Left cardiac atrium (tissue), 4 donors: ENCODE measurements around the gene SCART1. TPM values are rescaled to one million over a fixed set of nuclear protein-coding genes. Genes with fewer than 3 reads are reported as not detected.
"Not testable (repeated sequence)": the region's sequence is repeated elsewhere in the genome, so short reads cannot be mapped to it uniquely, and the experiment has no call there.

Experiments used
- ATAC-seq, 2 donors: fragments of 200-7000 bp; cut with Tn5 transposase; one replicate each; pipeline ENCODE4 v1.9.1; 2020; ENCODE audit warnings: mild to moderate bottlenecking in 2 of 2, moderate library complexity in 2 of 2
- DNase-seq: peaks from one replicate; pipeline ENCODE4 v3.0.0-alpha.2; 2020
- intact Hi-C, 2 donors: fragments of 100-400 bp; cut with DNase I; formaldehyde crosslinking; loops; one replicate each; pipeline versions ENCODE4 v1.14.1 to v1.15.1; 2022 to 2023
- total RNA-seq, 2 donors: library from RNA; stranded (reverse); fragmentation: NEBNext Ultra II Directional; extraction: Animal tissue kit (Norgen Biotek cat#: 25700); gene quantifications; one replicate each; pipeline ENCODE4 v1.2.1, GENCODE V29; 2021
- donor health status: DM: no; HTN: yes; CAD: no.
- donor health status: DM: no; HTN: yes; CAD: no; lungs with severe emphysema.
- donor health status: DM: yes; HTN: yes; CAD: no.
- donor health status: Dilated cardiomyopathy.

SCART1 gene
- total RNA-seq, 2 donors from 2014 or later, result 0.27 to 0.94 TPM

- DNase-seq (no peak), ATAC-seq (no peak)
- intact Hi-C loops, result no loop called here
Measured at GRCh38 chr10:133465950-133466474, 12.3 kb downstream of the SCART1 start.

GRCh38 chr10:133466683-133467275 lies 13.0 kb downstream of the SCART1 start:
- intact Hi-C loops, result no loop called here
- ATAC-seq (no peak), DNase-seq (no peak)

GRCh38 chr10:133467286-133467911 lies 13.7 kb downstream of the SCART1 start:
- no peak for ATAC-seq
- intact Hi-C loops, result no loop called here
- DNase-seq, result no peak

GRCh38 chr10:133469205-133469604 lies 15.5 kb downstream of the SCART1 start:
- ATAC-seq, DNase-seq, intact Hi-C loops: not testable (repeated sequence)

- intact Hi-C loops, result no loop called here
- DNase-seq, result no peak
- no peak for ATAC-seq
Measured at GRCh38 chr10:133471300-133472109, 17.8 kb downstream of the SCART1 start.

- ATAC-seq (no peak), DNase-seq (no peak)
- intact Hi-C loops, result no loop called here
Measured at GRCh38 chr10:133473270-133473669, 19.5 kb downstream of the SCART1 start.

- intact Hi-C loops, result no loop called here
- no peak for ATAC-seq
- DNase-seq, result no peak
Measured at GRCh38 chr10:133474027-133474426, 20.3 kb downstream of the SCART1 start.

- no peak for ATAC-seq
Measured at GRCh38 chr10:133474665-133475424, 21.1 kb downstream of the SCART1 start.

GRCh38 chr10:133475425-133475734 lies 21.6 kb downstream of the SCART1 start:
- DNase-seq (no peak), ATAC-seq (no peak)
- intact Hi-C loops, result no loop called here

More at GRCh38 chr10:133474665-133475424, 21.1 kb downstream of the SCART1 start:
- no peak for DNase-seq
- intact Hi-C loops, result no loop called here

GRCh38 chr10:133475821-133476640 lies 22.3 kb downstream of the SCART1 start:
- no peak for DNase-seq
- no peak for ATAC-seq
- intact Hi-C loops, result no loop called here

- intact Hi-C loops, result no loop called here
- ATAC-seq, result no peak
Measured at GRCh38 chr10:133476641-133476990, 22.9 kb downstream of the SCART1 start.

GRCh38 chr10:133481086-133481643 lies 27.4 kb downstream of the SCART1 start:
- ATAC-seq (no peak), DNase-seq (no peak)
- intact Hi-C loops, result no loop called here

More at GRCh38 chr10:133476641-133476990, 22.9 kb downstream of the SCART1 start:
- no peak for DNase-seq

GRCh38 chr10:133481657-133482056 lies 27.9 kb downstream of the SCART1 start:
- intact Hi-C loops, result no loop called here
- ATAC-seq (no peak), DNase-seq (no peak)

- DNase-seq (no peak), ATAC-seq (no peak)
- intact Hi-C loops, result no loop called here
Measured at GRCh38 chr10:133484818-133485217, 31.1 kb downstream of the SCART1 start.

GRCh38 chr10:133487085-133487484 lies 33.3 kb downstream of the SCART1 start:
- intact Hi-C loops, result no loop called here
- DNase-seq (no peak), ATAC-seq (no peak)

- no peak for ATAC-seq
- intact Hi-C loops, result no loop called here
- DNase-seq, result no peak
Measured at GRCh38 chr10:133488354-133488753, 34.6 kb downstream of the SCART1 start.

- no peak for ATAC-seq
- DNase-seq, result no peak
- intact Hi-C loops, result no loop called here
Measured at GRCh38 chr10:133489816-133490588, 36.3 kb downstream of the SCART1 start.

- ATAC-seq, DNase-seq, intact Hi-C loops: not testable (repeated sequence)
Measured at GRCh38 chr10:133493562-133493961, 39.8 kb downstream of the SCART1 start.
